Upper lobe of left lung (tissue), 6 donors: Measurements from ENCODE around the gene NOL4L. TPM values are rescaled to one million over a fixed set of nuclear protein-coding genes. Genes with fewer than 3 reads are reported as not detected.

Experiments used
- ATAC-seq, 2 donors: fragments of 200-7000 bp; cut with Tn5 transposase; one replicate each; pipeline ENCODE4 v1.9.1; 2022; ENCODE audit warnings: mild to moderate bottlenecking in 2 of 2, moderate library complexity in 2 of 2; ENCODE audit not compliant: low FRiP score in 2 of 2
- DNase-seq, 2 donors: peaks; one replicate each; pipeline ENCODE4 v3.0.0-alpha.2; 2019 to 2020
- H3K27ac ChIP-seq, 4 donors: fragments of 200-600 bp; sonication (generic); one replicate each; pipeline ENCODE4 v1.5.1; 2016 to 2019
- H3K27me3 ChIP-seq, 4 donors: fragments of 200-600 bp; sonication (generic); one replicate each; pipeline ENCODE4 v1.5.1; 2017 to 2019
- H3K36me3 ChIP-seq, 4 donors: fragments of 200-600 bp; sonication (generic); one replicate each; pipeline ENCODE4 v1.5.1; 2016 to 2019
- H3K4me1 ChIP-seq, 4 donors: fragments of 200-600 bp; sonication (generic); one replicate each; pipeline ENCODE4 v1.5.1; 2018 to 2019
- H3K4me3 ChIP-seq, 4 donors: fragments of 200-600 bp; sonication (generic); one replicate each; pipeline ENCODE4 v1.5.1; 2017 to 2019; ENCODE audit warnings: mild to moderate bottlenecking in 2 of 4, moderate library complexity in 1 of 4
- H3K9me3 ChIP-seq, 4 donors: fragments of 200-600 bp; sonication (generic); one replicate each; pipeline ENCODE4 v1.5.1; 2018 to 2019
- CTCF ChIP-seq, 6 experiments: fragments of 450-650 bp in 4 of 6; fragments of 200-600 bp in 2 of 6; sonication (generic) in 2 of 6; IDR thresholded peaks; one replicate each; pipeline ENCODE4 v1.5.1; 2016 to 2019; ENCODE audit warnings: antibody characterized with exemption in 6 of 6
- EP300 ChIP-seq, 4 donors: sonication (generic); formaldehyde crosslinking; IDR thresholded peaks; one replicate each; pipeline ENCODE4 v1.5.1; 2017; ENCODE audit warnings: antibody characterized with exemption in 4 of 4, control low read depth in 2 of 4
- POLR2A ChIP-seq, 4 donors: fragments of 450-650 bp; IDR thresholded peaks; one replicate each; pipeline ENCODE4 v1.5.1; 2016 to 2017; ENCODE audit warnings: antibody characterized with exemption in 4 of 4, mild to moderate bottlenecking in 2 of 4
- POLR2AphosphoS5 ChIP-seq, 2 donors: sonication (generic); formaldehyde crosslinking; IDR thresholded peaks; one replicate each; pipeline ENCODE4 v1.5.1; 2017; ENCODE audit warnings: antibody characterized with exemption in 2 of 2
- WGBS, 2 donors: methylation state at CpG; one replicate each; pipeline ENCODE4 v1.1.5; 2017 to 2018; 5-methylcytosine and 5-hydroxymethylcytosine counted together
- total RNA-seq, 6 donors: library from RNA; depleted of rRNA in 4 of 6; stranded (reverse); fragments of >200 nt in 4 of 6; gene quantifications; one replicate each; pipeline versions ENCODE4 v1.1.0 to v1.2.1, GENCODE V29; 2016 to 2021
- donor health status: DM: no; HTN: no; CAD: no; lungs with moderate emphysema.
- donor health status: DM: no; HTN: yes; CAD: no; lungs with severe emphysema.

Gene NOL4L
- total RNA-seq, 6 donors from 2014 or later, result 13.4 to 40.2 (median 19.0) TPM

- Histone ChIP-seq H3K36me3 (no peaks in the 10 kb centered on the region), H3K4me1 (peaks cover 24 to 55% (median 39%) of the 10 kb centered on the region in 4 donors), H3K27me3 (no peaks in the 10 kb centered on the region), H3K27ac (no peak overlapping the region), H3K9me3 (no peaks in the 10 kb centered on the region), H3K4me3 (no peak overlapping the region)
- TF ChIP-seq EP300 (IDR thresholded peaks at IDR 0.05) (no peak), CTCF (IDR thresholded peaks at IDR 0.05) (no peak), POLR2A (IDR thresholded peaks at IDR 0.05) (no peak), POLR2AphosphoS5 (IDR thresholded peaks at IDR 0.05) (no peak)
- ATAC-seq, result no peak
- no peak for DNase-seq
- 84 to 85% methylated on average over 3 of the region's 3 CpGs for WGBS, 2 donors
Observed at GRCh38 chr20:32512047-32512385, 73.1 kb downstream of the NOL4L start.

GRCh38 chr20:32511358-32512046 lies 73.6 kb downstream of the NOL4L start:
- TF ChIP-seq CTCF (IDR thresholded peaks at IDR 0.05) (no peak), POLR2AphosphoS5 (IDR thresholded peaks at IDR 0.05) (no peak)
- 62 to 70% methylated on average over 12 of the region's 12 CpGs for WGBS, 2 donors
- Histone ChIP-seq H3K27me3 (no peaks in the 10 kb centered on the region), H3K36me3 (no peaks in the 10 kb centered on the region), H3K4me3 (no peak overlapping the region), H3K9me3 (no peaks in the 10 kb centered on the region), H3K27ac (peak overlapping the region in 3 of 4 donors; percentile 49 to 62 (median 50)), H3K4me1 (peaks cover 19 to 50% (median 35%) of the 10 kb centered on the region in 4 donors)
- DNase-seq (no peak), ATAC-seq (no peak)

- H3K4me1 ChIP-seq, result peaks cover 15 to 43% (median 29%) of the 10 kb centered on the region in 4 donors
- H3K4me3 ChIP-seq, result no peak overlapping the region
- no peaks in the 10 kb centered on the region for H3K36me3 ChIP-seq
- H3K27me3 ChIP-seq, result no peaks in the 10 kb centered on the region
- WGBS, 2 donors, result 25 to 38% methylated on average over 17 of the region's 17 CpGs
- ATAC-seq (no peak), DNase-seq (no peak)
- H3K9me3 ChIP-seq, result no peaks in the 10 kb centered on the region
- peak overlapping the region; percentile 49 to 62 (median 52) for H3K27ac ChIP-seq
- TF ChIP-seq CTCF (IDR thresholded peaks at IDR 0.05) (no peak), POLR2A (IDR thresholded peaks at IDR 0.05) (no peak), POLR2AphosphoS5 (IDR thresholded peaks at IDR 0.05) (no peak), EP300 (IDR thresholded peaks at IDR 0.05) (no peak)
Observed at GRCh38 chr20:32510601-32511357, 74.4 kb downstream of the NOL4L start.

GRCh38 chr20:32510120-32510600 lies 75.0 kb downstream of the NOL4L start:
- no peak for ATAC-seq
- DNase-seq, result peak in 1 of 2 donors; percentile 69
- no peak overlapping the region for H3K4me3 ChIP-seq
- TF ChIP-seq POLR2A (IDR thresholded peaks at IDR 0.05), result no peak
- no peak for TF ChIP-seq EP300 (IDR thresholded peaks at IDR 0.05)
- no peak for TF ChIP-seq POLR2AphosphoS5 (IDR thresholded peaks at IDR 0.05)
- no peak for TF ChIP-seq CTCF (IDR thresholded peaks at IDR 0.05)
- no peaks in the 10 kb centered on the region for H3K27me3 ChIP-seq
- H3K9me3 ChIP-seq, result no peaks in the 10 kb centered on the region
- H3K4me1 ChIP-seq, result peaks cover 15 to 41% (median 29%) of the 10 kb centered on the region in 4 donors
- H3K27ac ChIP-seq, result peak overlapping the region; percentile 50 to 67 (median 58)
- H3K36me3 ChIP-seq, result no peaks in the 10 kb centered on the region
- 71 to 72% methylated on average over 15 of the region's 15 CpGs for WGBS, 2 donors
